CD1c-positive myeloid dendritic cell (primary cell): ENCODE data around the gene LRRC27.
"Not testable (repeated sequence)": the region's sequence is repeated elsewhere in the genome, so short reads cannot be mapped to it uniquely, and the experiment has no call there.

Experiments
- DNase-seq: peaks from one replicate; pipeline ENCODE4 v3.0.0-alpha.2; 2016; ENCODE audit errors: extremely low spot score

Gene LRRC27

GRCh38 chr10:132314881-132315280, 17.1 kb upstream of the LRRC27 start:
- not testable (repeated sequence) for DNase-seq

- DNase-seq: no peak
These were observed 15.9 kb upstream of the LRRC27 start for GRCh38 chr10:132316133-132316532.

GRCh38 chr10:132317477-132317876, 14.5 kb upstream of the LRRC27 start:
- not testable (repeated sequence) for DNase-seq

- peak; percentile 93 for DNase-seq
These were observed 11.9 kb upstream of the LRRC27 start for GRCh38 chr10:132319853-132320653.

- DNase-seq: no peak
These were observed 11.1 kb upstream of the LRRC27 start for GRCh38 chr10:132320654-132321469.

- DNase-seq: no peak
These were observed 10.3 kb upstream of the LRRC27 start for GRCh38 chr10:132321726-132322125.

GRCh38 chr10:132322586-132323048, 9.4 kb upstream of the LRRC27 start:
- no peak for DNase-seq

- no peak for DNase-seq
These were observed 7.8 kb upstream of the LRRC27 start for GRCh38 chr10:132324186-132324585.

- no peak for DNase-seq
These were observed 5.6 kb upstream of the LRRC27 start for GRCh38 chr10:132326344-132326889.

GRCh38 chr10:132326925-132327324, 5.1 kb upstream of the LRRC27 start:
- no peak for DNase-seq

GRCh38 chr10:132328106-132328505, 3.9 kb upstream of the LRRC27 start:
- DNase-seq: no peak

GRCh38 chr10:132328738-132329137, 3.3 kb upstream of the LRRC27 start:
- DNase-seq: no peak

- DNase-seq: peak; percentile 67
These were observed 2.2 kb upstream of the LRRC27 start for GRCh38 chr10:132329565-132330485.

- DNase-seq: no peak
These were observed 1.5 kb upstream of the LRRC27 start for GRCh38 chr10:132330486-132330833.

- DNase-seq: peak; percentile 85
These were observed 401 bp downstream of the LRRC27 start for GRCh38 chr10:132332433-132332754.

GRCh38 chr10:132333386-132333785, 1.4 kb downstream of the LRRC27 start:
- no peak for DNase-seq

- DNase-seq: no peak
These were observed 2.7 kb downstream of the LRRC27 start for GRCh38 chr10:132334631-132335188.

- peak; percentile 67 for DNase-seq
These were observed 3.4 kb downstream of the LRRC27 start for GRCh38 chr10:132335189-132336063.

GRCh38 chr10:132336064-132336746, 4.2 kb downstream of the LRRC27 start:
- DNase-seq: no peak

GRCh38 chr10:132336919-132337407, 5.0 kb downstream of the LRRC27 start:
- peak; percentile 26 for DNase-seq
